Lower lobe of right lung (tissue), 2 donors: ENCODE data around the gene INSL3. TPM values are rescaled to one million over a fixed set of nuclear protein-coding genes. Genes with fewer than 3 reads are reported as not detected.
A peak's percentile ranks its signal among the peaks of the same experiment; 100 is the strongest.
"Not testable (repeated sequence)": the region's sequence is repeated elsewhere in the genome, so short reads cannot be mapped to it uniquely, and the experiment has no call there.

Experiments
- ATAC-seq, 2 donors: fragments of 200-7000 bp; cut with Tn5 transposase; one replicate each; pipeline ENCODE4 v1.9.1; 2020 to 2022; ENCODE audit warnings: mild to moderate bottlenecking in 2 of 2, moderate library complexity in 2 of 2
- DNase-seq: peaks from one replicate; pipeline ENCODE4 v3.0.0-alpha.2; 2020
- H3K27ac ChIP-seq: fragments of 200-600 bp; one replicate; pipeline ENCODE4 v1.8.0; 2022
- H3K27me3 ChIP-seq: fragments of 200-600 bp; one replicate; pipeline ENCODE4 v1.8.0; 2022; ENCODE audit warnings: low read depth
- H3K36me3 ChIP-seq: fragments of 200-600 bp; one replicate; pipeline ENCODE4 v1.8.0; 2022; ENCODE audit warnings: mild to moderate bottlenecking
- H3K4me1 ChIP-seq: fragments of 200-600 bp; one replicate; pipeline ENCODE4 v1.8.0; 2022
- H3K4me3 ChIP-seq: fragments of 200-600 bp; one replicate; pipeline ENCODE4 v1.8.0; 2022; ENCODE audit warnings: mild to moderate bottlenecking
- H3K9me3 ChIP-seq: fragments of 200-600 bp; one replicate; pipeline ENCODE4 v1.8.0; 2022
- CTCF ChIP-seq: fragments of 200-600 bp; IDR thresholded peaks from one replicate; pipeline ENCODE4 v1.8.0; 2022; ENCODE audit warnings: antibody characterized with exemption, mild to moderate bottlenecking
- intact Hi-C: fragments of 100-400 bp; cut with DNase I; formaldehyde crosslinking; loops from one replicate; pipeline ENCODE4 v1.11.0; 2022
- total RNA-seq: library from RNA; stranded (reverse); fragmentation: NEBNext Ultra II Directional; extraction: Animal tissue kit (Norgen Biotek cat#: 25700); gene quantifications from one replicate; pipeline ENCODE4 v1.2.1, GENCODE V29; 2021
- donor health status: DM: no; HTN: yes; CAD: no; lungs with severe emphysema.

The INSL3 gene
- total RNA-seq, 1 donor from 2014 or later = not detected

GRCh38 chr19:17788632-17789031 lies 32.7 kb downstream of the INSL3 start:
- no peak for ATAC-seq
- Histone ChIP-seq H3K36me3 (no peaks in the 10 kb centered on the region), H3K4me1 (peaks cover 4% of the 10 kb centered on the region), H3K27ac (no peak overlapping the region), H3K4me3 (no peak overlapping the region), H3K9me3 (no peaks in the 10 kb centered on the region), H3K27me3 (peaks cover 6% of the 10 kb centered on the region)
- DNase-seq = no peak
- intact Hi-C loops = no loop called here
- no peak for TF ChIP-seq CTCF

GRCh38 chr19:17787274-17787913 lies 33.9 kb downstream of the INSL3 start:
- Histone ChIP-seq H3K4me1 (peaks cover 4% of the 10 kb centered on the region), H3K36me3 (no peaks in the 10 kb centered on the region), H3K4me3 (no peak overlapping the region), H3K27me3 (no peaks in the 10 kb centered on the region), H3K9me3 (no peaks in the 10 kb centered on the region), H3K27ac (no peak overlapping the region)
- TF ChIP-seq CTCF = no peak
- intact Hi-C loops = no loop called here
- DNase-seq (no peak), ATAC-seq (no peak)

GRCh38 chr19:17784201-17785008 lies 36.9 kb downstream of the INSL3 start:
- Histone ChIP-seq H3K9me3 (no peaks in the 10 kb centered on the region), H3K4me1 (no peaks in the 10 kb centered on the region), H3K36me3 (no peaks in the 10 kb centered on the region), H3K27me3 (peaks cover 13% of the 10 kb centered on the region), H3K4me3 (no peak overlapping the region), H3K27ac (no peak overlapping the region)
- intact Hi-C loops = no loop called here
- peak; percentile 77 for TF ChIP-seq CTCF
- peak; percentile 71 for DNase-seq
- ATAC-seq = peak; percentile 65 to 74

GRCh38 chr19:17783721-17784120 lies 37.6 kb downstream of the INSL3 start:
- H3K4me3 ChIP-seq = not testable (repeated sequence)

GRCh38 chr19:17780781-17781180 lies 40.5 kb downstream of the INSL3 start:
- H3K36me3 ChIP-seq = no peaks in the 10 kb centered on the region
- no peak for TF ChIP-seq CTCF
- peaks cover 22% of the 10 kb centered on the region for H3K27me3 ChIP-seq
- no peaks in the 10 kb centered on the region for H3K9me3 ChIP-seq
- no peak overlapping the region for H3K27ac ChIP-seq
- intact Hi-C loops = no loop called here
- no peak overlapping the region for H3K4me3 ChIP-seq
- H3K4me1 ChIP-seq = peaks cover 10% of the 10 kb centered on the region
- ATAC-seq (no peak), DNase-seq (no peak)

More at GRCh38 chr19:17783721-17784120, 37.6 kb downstream of the INSL3 start:
- intact Hi-C loops, DNase-seq, H3K9me3 ChIP-seq, H3K36me3 ChIP-seq, ATAC-seq, H3K4me1 ChIP-seq, H3K27ac ChIP-seq: not testable (repeated sequence)
- H3K27me3 ChIP-seq = peaks cover 16% of the 10 kb centered on the region
